ENCODE data around the gene OAF. TPM values are rescaled to one million over a fixed set of nuclear protein-coding genes. Genes with fewer than 3 reads are reported as not detected.
"Not testable (repeated sequence)": the region's sequence is repeated elsewhere in the genome, so short reads cannot be mapped to it uniquely, and the experiment has no call there.

Gene OAF
- total RNA-seq, 2 experiments from 2014 or later: 1.4 to 2.0 TPM

GRCh38 chr11:120178561-120179056 is 32.2 kb upstream of the OAF start:
- Mint-ChIP-seq H3K27me3 (peaks cover 15% of the 10 kb centered on the region), H3K9me3 (no peaks in the 10 kb centered on the region), H3K36me3 (ENCODE audit: low read depth) (no peaks in the 10 kb centered on the region), H3K4me1 (no peaks in the 10 kb centered on the region), H3K27ac (no peak overlapping the region), H3K4me3 (no peak overlapping the region)
- DNase-seq: no peak
- CTCF ChIA-PET: no interaction called here
- POLR2A ChIA-PET: no interaction called here

GRCh38 chr11:120179057-120179672 is 31.7 kb upstream of the OAF start:
- Mint-ChIP-seq H3K36me3 (ENCODE audit: low read depth) (no peaks in the 10 kb centered on the region), H3K4me1 (no peaks in the 10 kb centered on the region), H3K4me3 (no peak overlapping the region), H3K27me3 (peaks cover 12% of the 10 kb centered on the region), H3K9me3 (no peaks in the 10 kb centered on the region), H3K27ac (no peak overlapping the region)
- ChIA-PET POLR2A (no interaction called here), CTCF (interaction anchor here (0.8 kb wide), 1 partner anchor 13 kb away, joined by 3 read pairs; no protein-coding TSS in a partner anchor)
- no peak for DNase-seq

- DNase-seq; H3K4me3 Mint-ChIP-seq; H3K27ac Mint-ChIP-seq; H3K4me1 Mint-ChIP-seq; H3K36me3 Mint-ChIP-seq (ENCODE audit: low read depth); H3K9me3 Mint-ChIP-seq; POLR2A ChIA-PET: not testable (repeated sequence)
- H3K27me3 Mint-ChIP-seq: peaks cover 11% of the 10 kb centered on the region
- CTCF ChIA-PET: interaction anchor here (0.8 kb wide), 1 partner anchor 14 kb away, joined by 3 read pairs; no protein-coding TSS in a partner anchor
Observed at GRCh38 chr11:120180063-120180462, 30.8 kb upstream of the OAF start.

GRCh38 chr11:120180551-120181232 is 30.1 kb upstream of the OAF start:
- CTCF ChIA-PET: no interaction called here
- no peaks in the 10 kb centered on the region for H3K36me3 Mint-ChIP-seq (ENCODE audit: low read depth)
- no peak overlapping the region for H3K27ac Mint-ChIP-seq
- POLR2A ChIA-PET: interaction anchor here (1.1 kb wide), 1 partner anchor 10 kb away, joined by 3 read pairs; no protein-coding TSS in a partner anchor
- no peak overlapping the region for H3K4me3 Mint-ChIP-seq
- no peaks in the 10 kb centered on the region for H3K4me1 Mint-ChIP-seq
- no peak for DNase-seq
- no peaks in the 10 kb centered on the region for H3K9me3 Mint-ChIP-seq
- peaks cover 11% of the 10 kb centered on the region for H3K27me3 Mint-ChIP-seq

GRCh38 chr11:120181376-120181975 is 29.4 kb upstream of the OAF start:
- Mint-ChIP-seq H3K4me3 (no peak overlapping the region), H3K9me3 (no peaks in the 10 kb centered on the region), H3K4me1 (no peaks in the 10 kb centered on the region), H3K36me3 (ENCODE audit: low read depth) (no peaks in the 10 kb centered on the region), H3K27me3 (peaks cover 13% of the 10 kb centered on the region), H3K27ac (no peak overlapping the region)
- ChIA-PET POLR2A (interaction anchor here (1.1 kb wide), 1 partner anchor 10 kb away, joined by 3 read pairs; no protein-coding TSS in a partner anchor), CTCF (no interaction called here)
- DNase-seq: no peak

GRCh38 chr11:120182372-120182771 is 28.5 kb upstream of the OAF start:
- CTCF ChIA-PET: no interaction called here

GRCh38 chr11:120182790-120183491 is 27.9 kb upstream of the OAF start:
- no peak overlapping the region for H3K4me3 Mint-ChIP-seq
- CTCF ChIA-PET: no interaction called here
- H3K9me3 Mint-ChIP-seq: no peaks in the 10 kb centered on the region
- peak; percentile 6 for DNase-seq
- H3K36me3 Mint-ChIP-seq (ENCODE audit: low read depth): no peaks in the 10 kb centered on the region
- H3K27me3 Mint-ChIP-seq: peaks cover 14% of the 10 kb centered on the region
- peaks cover 2% of the 10 kb centered on the region for H3K4me1 Mint-ChIP-seq
- POLR2A ChIA-PET: no interaction called here
- H3K27ac Mint-ChIP-seq: no peak overlapping the region

More at GRCh38 chr11:120182372-120182771, 28.5 kb upstream of the OAF start:
- no peak overlapping the region for H3K4me3 Mint-ChIP-seq
- DNase-seq: peak; percentile 7
- peaks cover 12% of the 10 kb centered on the region for H3K27me3 Mint-ChIP-seq
- H3K27ac Mint-ChIP-seq: no peak overlapping the region
- peaks cover 2% of the 10 kb centered on the region for H3K4me1 Mint-ChIP-seq
- H3K36me3 Mint-ChIP-seq (ENCODE audit: low read depth): no peaks in the 10 kb centered on the region
- H3K9me3 Mint-ChIP-seq: no peaks in the 10 kb centered on the region
- POLR2A ChIA-PET: no interaction called here

- no peak overlapping the region for H3K27ac Mint-ChIP-seq
- POLR2A ChIA-PET: no interaction called here
- no peaks in the 10 kb centered on the region for H3K9me3 Mint-ChIP-seq
- peaks cover 19% of the 10 kb centered on the region for H3K27me3 Mint-ChIP-seq
- H3K4me1 Mint-ChIP-seq: peaks cover 2% of the 10 kb centered on the region
- CTCF ChIA-PET: no interaction called here
- DNase-seq: peak; percentile 6
- H3K36me3 Mint-ChIP-seq (ENCODE audit: low read depth): no peaks in the 10 kb centered on the region
- H3K4me3 Mint-ChIP-seq: no peak overlapping the region
Observed at GRCh38 chr11:120183701-120184141, 27.1 kb upstream of the OAF start.

- no peak overlapping the region for H3K27ac Mint-ChIP-seq
- peaks cover 23% of the 10 kb centered on the region for H3K27me3 Mint-ChIP-seq
Observed at GRCh38 chr11:120184371-120184945, 26.4 kb upstream of the OAF start.

GRCh38 chr11:120184946-120185705 is 25.7 kb upstream of the OAF start:
- H3K27me3 Mint-ChIP-seq: peaks cover 28% of the 10 kb centered on the region

More at GRCh38 chr11:120184371-120184945, 26.4 kb upstream of the OAF start:
- Mint-ChIP-seq H3K4me3 (no peak overlapping the region), H3K4me1 (peaks cover 2% of the 10 kb centered on the region), H3K36me3 (ENCODE audit: low read depth) (no peaks in the 10 kb centered on the region), H3K9me3 (no peaks in the 10 kb centered on the region)
- ChIA-PET CTCF (no interaction called here), POLR2A (no interaction called here)
- no peak for DNase-seq

GRCh38 chr11:120185706-120186455 is 25.0 kb upstream of the OAF start:
- Mint-ChIP-seq H3K4me1 (peaks cover 2% of the 10 kb centered on the region), H3K9me3 (no peaks in the 10 kb centered on the region), H3K27ac (no peak overlapping the region), H3K36me3 (ENCODE audit: low read depth) (no peaks in the 10 kb centered on the region), H3K4me3 (no peak overlapping the region), H3K27me3 (peaks cover 28% of the 10 kb centered on the region)
- no peak for DNase-seq
- POLR2A ChIA-PET: no interaction called here
- CTCF ChIA-PET: no interaction called here

More at GRCh38 chr11:120184946-120185705, 25.7 kb upstream of the OAF start:
- no peaks in the 10 kb centered on the region for H3K36me3 Mint-ChIP-seq (ENCODE audit: low read depth)
- CTCF ChIA-PET: no interaction called here
- H3K27ac Mint-ChIP-seq: no peak overlapping the region
- no peak for DNase-seq
- H3K4me3 Mint-ChIP-seq: no peak overlapping the region
- peaks cover 2% of the 10 kb centered on the region for H3K4me1 Mint-ChIP-seq
- H3K9me3 Mint-ChIP-seq: no peaks in the 10 kb centered on the region
- POLR2A ChIA-PET: no interaction called here

GRCh38 chr11:120186456-120186773 is 24.4 kb upstream of the OAF start:
- POLR2A ChIA-PET: no interaction called here
- no peak overlapping the region for H3K27ac Mint-ChIP-seq

More at GRCh38 chr11:120186456-120186773, 24.4 kb upstream of the OAF start:
- DNase-seq: no peak
- Mint-ChIP-seq H3K36me3 (ENCODE audit: low read depth) (no peaks in the 10 kb centered on the region), H3K9me3 (no peaks in the 10 kb centered on the region), H3K4me1 (peaks cover 2% of the 10 kb centered on the region), H3K27me3 (peaks cover 28% of the 10 kb centered on the region), H3K4me3 (no peak overlapping the region)
- CTCF ChIA-PET: no interaction called here
